H9 (cell line): ENCODE measurements around the gene SCN11A. TPM values are rescaled to one million over a fixed set of nuclear protein-coding genes. Genes with fewer than 3 reads are reported as not detected.

ENCODE experiments used
- DNase-seq: peaks from one replicate; pipeline ENCODE4 v3.0.0-alpha.2; 2017
- H2AFZ ChIP-seq: one replicate; pipeline ENCODE4 v1.6.1; 2013; ENCODE audit warnings: mild to moderate bottlenecking, low read length, control low read depth, moderate library complexity
- H2AK5ac ChIP-seq: 2 replicates; pipeline ENCODE4 v1.6.1; 2013; ENCODE audit warnings: low read length, control low read depth, mixed read lengths; ENCODE audit not compliant: insufficient read length
- H2BK120ac ChIP-seq: one replicate; pipeline ENCODE4 v1.6.1; 2013; ENCODE audit warnings: low read depth, mild to moderate bottlenecking, low read length, control low read depth, inconsistent platforms; ENCODE audit not compliant: poor library complexity, severe bottlenecking
- H2BK12ac ChIP-seq: 2 replicates; pipeline ENCODE4 v1.6.1; 2013; ENCODE audit warnings: low read length, control low read depth, mixed read lengths, low read depth; ENCODE audit not compliant: insufficient read length
- H2BK15ac ChIP-seq: 2 replicates; pipeline ENCODE4 v1.6.1; 2013; ENCODE audit warnings: low read depth, low read length, control low read depth
- H2BK20ac ChIP-seq: one replicate; pipeline ENCODE4 v1.6.1; 2013; ENCODE audit warnings: low read depth, mild to moderate bottlenecking, low read length, control low read depth, inconsistent platforms; ENCODE audit not compliant: poor library complexity, severe bottlenecking
- H2BK5ac ChIP-seq: 2 replicates; pipeline ENCODE4 v1.6.1; 2013; ENCODE audit warnings: low read length, control low read depth, mixed read lengths; ENCODE audit not compliant: insufficient read length
- H3K14ac ChIP-seq: 2 replicates; pipeline ENCODE4 v1.6.1; 2013; ENCODE audit warnings: low read length, control low read depth; ENCODE audit not compliant: insufficient read depth
- H3K18ac ChIP-seq: 2 replicates; pipeline ENCODE4 v1.6.1; 2013; ENCODE audit warnings: low read depth, mild to moderate bottlenecking, mixed read lengths, low read length, control low read depth; ENCODE audit not compliant: insufficient read length
- H3K23ac ChIP-seq: 2 replicates; pipeline ENCODE4 v1.6.1; 2013; ENCODE audit warnings: low read length, control low read depth, mixed read lengths, low read depth; ENCODE audit not compliant: insufficient read length
- H3K23me2 ChIP-seq: 2 replicates; pipeline ENCODE4 v1.6.1; 2013; ENCODE audit warnings: low read depth, mild to moderate bottlenecking, mixed read lengths, low read length, control low read depth; ENCODE audit not compliant: insufficient read length, poor library complexity, severe bottlenecking
- H3K27ac ChIP-seq: 2 replicates; pipeline ENCODE4 v1.5.1; 2013; ENCODE audit warnings: low read length, control low read depth, mixed read lengths, low read depth; ENCODE audit not compliant: insufficient read length
- H3K27me3 ChIP-seq: 2 replicates; pipeline ENCODE4 v1.6.1; 2013; ENCODE audit warnings: low read length, control low read depth, inconsistent platforms; ENCODE audit not compliant: insufficient read depth
- H3K4ac ChIP-seq: 2 replicates; pipeline ENCODE4 v1.6.1; 2013; ENCODE audit warnings: low read depth, mild to moderate bottlenecking, control low read depth, inconsistent platforms, low read length, moderate library complexity
- H3K4me1 ChIP-seq: 2 replicates; pipeline ENCODE4 v1.6.1; 2013; ENCODE audit warnings: low read length, control low read depth, inconsistent platforms; ENCODE audit not compliant: insufficient read depth
- H3K4me2 ChIP-seq: 2 replicates; pipeline ENCODE4 v1.6.1; 2013; ENCODE audit warnings: low read length, control low read depth, mixed read lengths; ENCODE audit not compliant: insufficient read length, insufficient read depth
- H3K56ac ChIP-seq: 2 replicates; pipeline ENCODE4 v1.6.1; 2013; ENCODE audit warnings: low read depth, mild to moderate bottlenecking, mixed read lengths, low read length, control low read depth; ENCODE audit not compliant: insufficient read length
- H3K79me1 ChIP-seq: 2 replicates; pipeline ENCODE4 v1.6.1; 2013; ENCODE audit warnings: low read depth, mild to moderate bottlenecking, moderate library complexity, low read length, control low read depth, inconsistent platforms; ENCODE audit not compliant: insufficient read depth, poor library complexity, severe bottlenecking
- H3K79me2 ChIP-seq: 2 replicates; pipeline ENCODE4 v1.6.1; 2013; ENCODE audit warnings: low read length, control low read depth, inconsistent platforms; ENCODE audit not compliant: insufficient read depth
- H3K9ac ChIP-seq: 2 replicates; pipeline ENCODE4 v1.6.1; 2013; ENCODE audit warnings: low read length, control low read depth, mixed read lengths; ENCODE audit not compliant: insufficient read length; ENCODE audit errors: extremely low read depth
- H3K9me3 ChIP-seq: one replicate; pipeline ENCODE4 v1.6.1; 2013; ENCODE audit warnings: low read depth, low read length, inconsistent platforms; ENCODE audit not compliant: control insufficient read depth
- H3T11ph ChIP-seq: one replicate; pipeline ENCODE4 v1.6.1; 2013; ENCODE audit warnings: mild to moderate bottlenecking, low read length, control low read depth, inconsistent platforms
- H4K20me1 ChIP-seq: one replicate; pipeline ENCODE4 v1.6.1; 2013; ENCODE audit not compliant: control insufficient read depth, insufficient read length, insufficient read depth
- H4K5ac ChIP-seq: 2 replicates; pipeline ENCODE4 v1.6.1; 2013; ENCODE audit warnings: low read depth, mild to moderate bottlenecking, mixed read lengths, low read length, control low read depth; ENCODE audit not compliant: insufficient read length
- H4K8ac ChIP-seq: replicated peaks from 2 replicates; pipeline ENCODE4 v1.6.1; 2013; ENCODE audit warnings: low read length, control low read depth, mixed read lengths, low read depth; ENCODE audit not compliant: insufficient read length
- H4K91ac ChIP-seq: 2 replicates; pipeline ENCODE4 v1.6.1; 2013; ENCODE audit warnings: low read depth, mild to moderate bottlenecking, moderate library complexity, mixed read lengths, low read length, control low read depth; ENCODE audit not compliant: insufficient read length
- H3K27ac Mint-ChIP-seq, 3 experiments: 2 replicates in 2 of 3; 3 replicates in 1 of 3; pipeline ENCODE4 v1.8.0; 2020 to 2021; ENCODE audit warnings: mixed read lengths in 3 of 3, mild to moderate bottlenecking in 1 of 3, moderate library complexity in 1 of 3
- H3K27me3 Mint-ChIP-seq: 2 replicates; pipeline ENCODE4 v1.8.0; 2021; ENCODE audit warnings: low read depth, mild to moderate bottlenecking, moderate library complexity, mixed read lengths
- H3K36me3 Mint-ChIP-seq, 3 experiments: 2 replicates in 2 of 3; 3 replicates in 1 of 3; pipeline ENCODE4 v1.8.0; 2020 to 2021; ENCODE audit warnings: low read depth in 3 of 3, mixed read lengths in 3 of 3; ENCODE audit not compliant: insufficient read depth in 1 of 3
- H3K4me1 Mint-ChIP-seq, 2 experiments: 2 replicates each; pipeline ENCODE4 v1.8.0; 2020; ENCODE audit warnings: mixed read lengths in 2 of 2
- H3K4me3 Mint-ChIP-seq, 2 experiments: 2 replicates in 1 of 2; 3 replicates in 1 of 2; pipeline ENCODE4 v1.8.0; 2020 to 2021; ENCODE audit warnings: mild to moderate bottlenecking in 2 of 2, mixed read lengths in 2 of 2, moderate library complexity in 1 of 2
- H3K9me3 Mint-ChIP-seq, 2 experiments: 2 replicates in 1 of 2; 3 replicates in 1 of 2; pipeline ENCODE4 v1.8.0; 2020; ENCODE audit warnings: mild to moderate bottlenecking in 2 of 2, mixed read lengths in 2 of 2, moderate library complexity in 1 of 2
- CTCF ChIP-seq: fragments of 200-600 bp; sonication (generic); conservative IDR thresholded peaks from 3 replicates; pipeline ENCODE4 v1.8.0; 2021; ENCODE audit warnings: antibody characterized with exemption, mild to moderate bottlenecking
- total RNA-seq: library from RNA; stranded (reverse); gene quantifications from 2 replicates; pipeline ENCODE4 v1.2.1, GENCODE V29; 2021

SCN11A gene
- total RNA-seq, 1 experiment from 2014 or later, result 0.17 TPM

GRCh38 chr3:39050029-39050428 is 1.7 kb downstream of the SCN11A start:
- H2BK15ac ChIP-seq, result no peak overlapping the region
- no peak overlapping the region for H4K8ac ChIP-seq
- H2BK120ac ChIP-seq, result no peak overlapping the region
- no peak overlapping the region for H3T11ph ChIP-seq
- H3K4me2 ChIP-seq, result no peak overlapping the region
- no peak overlapping the region for H2BK5ac ChIP-seq
- no peak overlapping the region for H3K9ac ChIP-seq
- H3K27me3 ChIP-seq, result no peaks in the 10 kb centered on the region
- H3K79me1 ChIP-seq, result no peaks in the 10 kb centered on the region
- no peak overlapping the region for H2AFZ ChIP-seq
- TF ChIP-seq CTCF, result no peak
- no peak overlapping the region for H2BK20ac ChIP-seq
- H3K56ac ChIP-seq, result no peak overlapping the region
- no peak overlapping the region for H3K14ac ChIP-seq
- H3K27ac ChIP-seq, result no peak overlapping the region
- peaks cover 7% of the 10 kb centered on the region for H3K27me3 Mint-ChIP-seq
- H3K9me3 ChIP-seq, result no peaks in the 10 kb centered on the region
- no peak overlapping the region for H3K18ac ChIP-seq
- no peak overlapping the region for H2AK5ac ChIP-seq
- no peak for DNase-seq
- H4K91ac ChIP-seq, result no peak overlapping the region
- no peaks in the 10 kb centered on the region for H3K36me3 Mint-ChIP-seq
- no peak overlapping the region for H2BK12ac ChIP-seq
- peaks cover 13 to 14% of the 10 kb centered on the region in 2 experiments for H3K4me1 Mint-ChIP-seq
- peaks cover 8% of the 10 kb centered on the region; the same call in 1 of the 2 replicates for H3K79me2 ChIP-seq
- no peak overlapping the region for H3K4me3 Mint-ChIP-seq
- H3K23ac ChIP-seq, result no peak overlapping the region
- no peak overlapping the region for H3K4ac ChIP-seq
- no peaks in the 10 kb centered on the region for H3K9me3 Mint-ChIP-seq
- no peaks in the 10 kb centered on the region for H3K4me1 ChIP-seq
- H4K20me1 ChIP-seq, result no peaks in the 10 kb centered on the region
- no peak overlapping the region for H4K5ac ChIP-seq
- H3K23me2 ChIP-seq, result no peaks in the 10 kb centered on the region
- no peak overlapping the region for H3K27ac Mint-ChIP-seq
